Osteocyte (in vitro differentiated cells): ENCODE measurements around the gene NXN. TPM values are rescaled to one million over a fixed set of nuclear protein-coding genes. Genes with fewer than 3 reads are reported as not detected.
A peak's percentile ranks its signal among the peaks of the same experiment; 100 is the strongest.
"Not testable (repeated sequence)": the region's sequence is repeated elsewhere in the genome, so short reads cannot be mapped to it uniquely, and the experiment has no call there.

Experiments
- DNase-seq: peaks from one replicate; pipeline ENCODE4 v3.0.0; 2021; ENCODE audit warnings: mixed read lengths; ENCODE audit not compliant: unreplicated experiment; ENCODE audit errors: extremely low spot score
- H3K27ac Mint-ChIP-seq: one replicate; pipeline ENCODE4 v1.8.0; 2021; ENCODE audit warnings: mild to moderate bottlenecking, mixed read lengths; ENCODE audit not compliant: unreplicated experiment
- H3K27me3 Mint-ChIP-seq: one replicate; pipeline ENCODE4 v1.8.0; 2021; ENCODE audit warnings: mixed read lengths; ENCODE audit not compliant: unreplicated experiment
- H3K36me3 Mint-ChIP-seq: one replicate; pipeline ENCODE4 v1.8.0; 2021; ENCODE audit warnings: mixed read lengths; ENCODE audit not compliant: unreplicated experiment
- H3K4me1 Mint-ChIP-seq: one replicate; pipeline ENCODE4 v1.8.0; 2021; ENCODE audit warnings: mixed read lengths; ENCODE audit not compliant: unreplicated experiment
- H3K4me3 Mint-ChIP-seq: one replicate; pipeline ENCODE4 v1.8.0; 2021; ENCODE audit warnings: mild to moderate bottlenecking, moderate library complexity, mixed read lengths; ENCODE audit not compliant: unreplicated experiment
- H3K9me3 Mint-ChIP-seq: one replicate; pipeline ENCODE4 v1.8.0; 2021; ENCODE audit warnings: mixed read lengths; ENCODE audit not compliant: unreplicated experiment
- total RNA-seq: library from RNA; stranded (reverse); gene quantifications from 2 replicates; pipeline ENCODE4 v1.2.1, GENCODE V29; 2021
- TF ChIP-seq, protein P1 (sequence below): fragments of 200-600 bp; sonication (generic); IDR thresholded peaks from 2 replicates; pipeline ENCODE4 v1.5.0; 2021; ENCODE audit warnings: antibody characterized with exemption, mild to moderate bottlenecking, moderate library complexity

Gene NXN
- total RNA-seq, 1 donor from 2014 or later, result 123 TPM

DNA sequence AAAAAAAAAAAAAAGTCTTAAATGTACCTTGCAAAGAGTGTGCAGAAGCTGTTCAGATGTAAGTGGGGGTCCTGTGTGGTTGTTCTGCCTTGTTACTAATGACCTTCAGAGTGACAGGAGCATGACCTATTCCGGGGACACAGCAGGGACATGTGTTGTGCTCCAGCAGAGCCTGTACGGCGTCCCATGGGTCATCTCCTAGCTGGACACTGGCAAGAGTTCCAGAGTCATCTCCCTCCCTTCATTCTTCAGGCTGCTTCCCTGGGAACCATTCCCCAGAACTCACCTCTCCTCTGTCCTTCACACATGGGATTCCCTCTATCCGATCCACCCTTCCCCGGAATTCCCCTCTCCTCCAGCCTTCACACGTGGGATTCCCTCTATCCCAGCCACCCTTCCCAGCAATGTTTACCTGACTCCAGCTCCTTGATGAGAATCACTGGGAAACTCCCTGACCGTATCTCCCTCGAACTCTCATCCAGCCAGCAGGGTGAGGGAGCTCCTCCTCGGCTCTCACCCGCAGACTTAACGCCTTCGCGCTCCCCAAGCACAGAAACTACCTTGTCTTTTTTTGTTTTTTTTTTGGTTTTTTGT lies 111.6 kb downstream of the NXN start:
- DNase-seq, result no peak
- Mint-ChIP-seq H3K27ac (peak overlapping the region; percentile 32), H3K27me3 (no peaks in the 10 kb centered on the region), H3K4me3 (no peak overlapping the region), H3K4me1 (peaks cover 66% of the 10 kb centered on the region), H3K36me3 (peaks cover 9% of the 10 kb centered on the region), H3K9me3 (peaks cover 3% of the 10 kb centered on the region)
- TF ChIP-seq, protein P1, sequence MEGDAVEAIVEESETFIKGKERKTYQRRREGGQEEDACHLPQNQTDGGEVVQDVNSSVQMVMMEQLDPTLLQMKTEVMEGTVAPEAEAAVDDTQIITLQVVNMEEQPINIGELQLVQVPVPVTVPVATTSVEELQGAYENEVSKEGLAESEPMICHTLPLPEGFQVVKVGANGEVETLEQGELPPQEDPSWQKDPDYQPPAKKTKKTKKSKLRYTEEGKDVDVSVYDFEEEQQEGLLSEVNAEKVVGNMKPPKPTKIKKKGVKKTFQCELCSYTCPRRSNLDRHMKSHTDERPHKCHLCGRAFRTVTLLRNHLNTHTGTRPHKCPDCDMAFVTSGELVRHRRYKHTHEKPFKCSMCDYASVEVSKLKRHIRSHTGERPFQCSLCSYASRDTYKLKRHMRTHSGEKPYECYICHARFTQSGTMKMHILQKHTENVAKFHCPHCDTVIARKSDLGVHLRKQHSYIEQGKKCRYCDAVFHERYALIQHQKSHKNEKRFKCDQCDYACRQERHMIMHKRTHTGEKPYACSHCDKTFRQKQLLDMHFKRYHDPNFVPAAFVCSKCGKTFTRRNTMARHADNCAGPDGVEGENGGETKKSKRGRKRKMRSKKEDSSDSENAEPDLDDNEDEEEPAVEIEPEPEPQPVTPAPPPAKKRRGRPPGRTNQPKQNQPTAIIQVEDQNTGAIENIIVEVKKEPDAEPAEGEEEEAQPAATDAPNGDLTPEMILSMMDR, result no peak

DNA sequence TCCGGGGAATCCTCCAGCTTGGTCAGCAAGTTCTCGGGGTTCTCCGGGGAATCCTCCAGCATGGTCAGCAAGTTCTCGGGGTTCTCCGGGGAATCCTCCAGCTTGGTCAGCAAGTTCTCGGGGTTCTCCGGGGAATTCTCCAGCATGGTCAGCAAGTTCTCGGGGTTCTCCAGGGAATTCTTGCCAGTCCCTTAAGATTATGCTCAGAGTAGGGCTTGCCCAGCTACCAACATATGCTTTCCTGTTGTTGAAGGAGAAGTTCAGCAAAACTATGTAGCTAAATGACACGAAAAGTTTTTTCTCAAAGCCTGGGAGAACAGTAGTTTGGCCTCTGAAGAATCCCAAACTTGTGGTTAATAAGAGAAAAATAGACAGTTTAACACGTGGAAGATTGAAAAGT lies 112.3 kb downstream of the NXN start:
- H3K4me3 Mint-ChIP-seq, H3K36me3 Mint-ChIP-seq, H3K9me3 Mint-ChIP-seq, DNase-seq, H3K27me3 Mint-ChIP-seq: not testable (repeated sequence)
- H3K4me1 Mint-ChIP-seq, result peaks cover 61% of the 10 kb centered on the region
- peak overlapping the region; percentile 32 for H3K27ac Mint-ChIP-seq

DNA sequence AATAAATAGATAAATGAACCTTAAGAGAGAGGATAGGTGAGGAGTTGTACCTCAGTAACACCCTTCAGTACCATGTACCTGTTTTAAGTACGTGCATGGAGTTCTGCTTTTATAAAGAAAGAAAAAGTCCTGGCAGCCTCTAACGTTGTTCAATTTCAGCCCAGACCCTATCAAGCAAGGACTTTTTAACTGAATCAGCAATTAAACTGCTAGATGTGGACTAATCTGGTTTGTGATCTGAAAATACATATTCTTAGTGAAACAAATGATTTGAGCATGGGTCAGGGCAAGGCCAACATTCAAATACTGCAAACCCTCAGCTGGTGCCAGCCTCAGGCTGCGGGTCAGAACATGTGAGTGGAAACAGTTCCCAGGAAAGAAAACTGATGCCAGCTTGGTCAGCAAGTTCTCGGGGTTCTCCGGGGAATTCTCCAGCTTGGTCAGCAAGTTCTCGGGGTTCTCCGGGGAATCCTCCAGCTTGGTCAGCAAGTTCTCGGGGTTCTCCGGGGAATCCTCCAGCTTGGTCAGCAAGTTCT lies 112.9 kb downstream of the NXN start:
- Mint-ChIP-seq H3K36me3 (peaks cover 1% of the 10 kb centered on the region), H3K9me3 (no peaks in the 10 kb centered on the region), H3K4me1 (peaks cover 55% of the 10 kb centered on the region), H3K27me3 (no peaks in the 10 kb centered on the region), H3K27ac (peak overlapping the region; percentile 18), H3K4me3 (no peak overlapping the region)
- TF ChIP-seq, protein P1, result no peak
- no peak for DNase-seq

DNA sequence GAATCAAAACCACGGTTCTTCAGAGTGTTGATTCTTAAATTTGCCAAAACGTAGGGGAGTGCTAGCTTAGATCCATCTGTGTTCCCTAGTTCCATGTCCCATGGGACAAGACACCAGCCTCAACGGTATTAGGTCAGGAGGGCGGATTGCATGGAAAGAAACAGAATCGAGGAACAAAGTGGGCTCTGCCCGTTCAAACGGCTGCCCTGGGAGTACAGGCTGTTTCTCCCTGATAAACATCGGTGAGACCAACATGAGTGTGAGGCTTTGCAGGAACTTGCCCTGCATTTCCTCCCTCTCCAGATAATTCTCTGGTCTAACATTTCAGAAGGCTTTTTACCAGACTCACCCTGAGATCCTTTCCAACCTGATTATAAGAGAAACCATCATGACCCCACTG lies 115.3 kb downstream of the NXN start:
- Mint-ChIP-seq H3K27me3 (no peaks in the 10 kb centered on the region), H3K36me3 (peaks cover 8% of the 10 kb centered on the region), H3K4me3 (no peak overlapping the region), H3K4me1 (peaks cover 52% of the 10 kb centered on the region), H3K9me3 (no peaks in the 10 kb centered on the region), H3K27ac (peak overlapping the region; percentile 8)
- TF ChIP-seq, protein P1, result no peak
- DNase-seq, result no peak

DNA sequence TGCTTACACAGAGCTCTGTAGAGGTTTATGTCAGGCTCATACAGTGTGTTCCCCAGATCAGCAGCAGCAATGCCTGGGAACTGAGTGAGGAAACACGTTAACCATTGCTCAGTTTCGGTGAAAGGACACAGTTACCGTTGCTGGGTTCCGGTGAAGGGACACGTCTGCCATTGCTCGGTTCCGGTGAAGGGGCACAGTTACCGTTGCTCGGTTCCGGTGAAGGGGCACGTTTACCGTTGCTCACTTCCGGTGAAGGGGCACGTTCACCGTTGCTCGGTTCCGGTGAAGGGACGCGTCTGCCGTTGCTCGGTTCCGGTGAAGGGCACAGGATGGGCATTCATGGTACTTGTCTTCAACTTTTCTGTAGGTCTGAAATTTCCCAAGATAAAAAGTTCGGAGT lies 115.7 kb downstream of the NXN start:
- no peak overlapping the region for H3K27ac Mint-ChIP-seq
- H3K4me1 Mint-ChIP-seq, result peaks cover 52% of the 10 kb centered on the region
- no peak overlapping the region for H3K4me3 Mint-ChIP-seq
- H3K27me3 Mint-ChIP-seq, result no peaks in the 10 kb centered on the region
- no peak for DNase-seq
- H3K36me3 Mint-ChIP-seq, result peaks cover 8% of the 10 kb centered on the region
- H3K9me3 Mint-ChIP-seq, result no peaks in the 10 kb centered on the region
- TF ChIP-seq, protein P1, result no peak
